ENCODE results near the gene OLIG1.
A peak's percentile ranks its signal among the peaks of the same experiment; 100 is the strongest.

Gene OLIG1

GRCh38 chr21:33080776-33081175 lies 10.8 kb downstream of the OLIG1 start:
- no peaks in the 10 kb centered on the region for H3K9me3 ChIP-seq (ENCODE audit: low read depth, low read length)
- TF ChIP-seq EZH2 (IDR thresholded peaks at IDR 0.05) (no peak), POLR2AphosphoS5 (IDR thresholded peaks at IDR 0.05; ENCODE audit: borderline replicate concordance, low read depth, low read length) (no peak), FOXP2 (optimal IDR thresholded peaks at IDR 0.05; ENCODE audit: control extremely low read depth, extremely low read length, insufficient read depth) (no peak)
- H3K4me3 ChIP-seq, result no peak overlapping the region
- no peak overlapping the region for H3K27ac ChIP-seq
- no peak overlapping the region for H3K9ac ChIP-seq (ENCODE audit: insufficient read length)
- no peak for DNase-seq (ENCODE audit: low read depth, low spot score)
- H3K36me3 ChIP-seq (ENCODE audit: insufficient read depth, low read length), result no peaks in the 10 kb centered on the region

- no peak overlapping the region for H3K4me3 ChIP-seq
- no peaks in the 10 kb centered on the region for H3K36me3 ChIP-seq (ENCODE audit: insufficient read depth, low read length)
- TF ChIP-seq EZH2 (IDR thresholded peaks at IDR 0.05) (peak; percentile 36), FOXP2 (optimal IDR thresholded peaks at IDR 0.05; ENCODE audit: control extremely low read depth, extremely low read length, insufficient read depth) (no peak)
Observed at GRCh38 chr21:33088384-33088783, 18.4 kb downstream of the OLIG1 start.

GRCh38 chr21:33089395-33090119 lies 19.6 kb downstream of the OLIG1 start:
- Histone ChIP-seq H3K4me3 (no peak overlapping the region), H3K9ac (ENCODE audit: insufficient read length) (no peak overlapping the region), H3K9me3 (ENCODE audit: low read depth, low read length) (no peaks in the 10 kb centered on the region), H3K27ac (no peak overlapping the region), H3K36me3 (ENCODE audit: insufficient read depth, low read length) (no peaks in the 10 kb centered on the region)
- TF ChIP-seq FOXP2 (optimal IDR thresholded peaks at IDR 0.05; ENCODE audit: control extremely low read depth, extremely low read length, insufficient read depth) (no peak), POLR2AphosphoS5 (IDR thresholded peaks at IDR 0.05; ENCODE audit: borderline replicate concordance, low read depth, low read length) (no peak), EZH2 (IDR thresholded peaks at IDR 0.05) (no peak)
- no peak for DNase-seq (ENCODE audit: low read depth, low spot score)

More at GRCh38 chr21:33088384-33088783, 18.4 kb downstream of the OLIG1 start:
- DNase-seq (ENCODE audit: low read depth, low spot score), result no peak
- Histone ChIP-seq H3K27ac (no peak overlapping the region), H3K9ac (ENCODE audit: insufficient read length) (no peak overlapping the region), H3K9me3 (ENCODE audit: low read depth, low read length) (no peaks in the 10 kb centered on the region)

- Histone ChIP-seq H3K27ac (no peak overlapping the region), H3K9me3 (ENCODE audit: low read depth, low read length) (no peaks in the 10 kb centered on the region), H3K36me3 (ENCODE audit: insufficient read depth, low read length) (no peaks in the 10 kb centered on the region), H3K4me3 (no peak overlapping the region), H3K9ac (ENCODE audit: insufficient read length) (no peak overlapping the region)
- TF ChIP-seq EZH2 (IDR thresholded peaks at IDR 0.05) (no peak), FOXP2 (optimal IDR thresholded peaks at IDR 0.05; ENCODE audit: control extremely low read depth, extremely low read length, insufficient read depth) (no peak), POLR2AphosphoS5 (IDR thresholded peaks at IDR 0.05; ENCODE audit: borderline replicate concordance, low read depth, low read length) (no peak)
- DNase-seq (ENCODE audit: low read depth, low spot score), result no peak
Observed at GRCh38 chr21:33096426-33096825, 26.5 kb downstream of the OLIG1 start.

- Histone ChIP-seq H3K36me3 (ENCODE audit: insufficient read depth, low read length) (no peaks in the 10 kb centered on the region), H3K9me3 (ENCODE audit: low read depth, low read length) (no peaks in the 10 kb centered on the region), H3K4me3 (no peak overlapping the region), H3K27ac (no peak overlapping the region), H3K9ac (ENCODE audit: insufficient read length) (no peak overlapping the region)
- TF ChIP-seq FOXP2 (optimal IDR thresholded peaks at IDR 0.05; ENCODE audit: control extremely low read depth, extremely low read length, insufficient read depth) (no peak), EZH2 (IDR thresholded peaks at IDR 0.05) (no peak), POLR2AphosphoS5 (IDR thresholded peaks at IDR 0.05; ENCODE audit: borderline replicate concordance, low read depth, low read length) (no peak)
- DNase-seq (ENCODE audit: low read depth, low spot score), result no peak
Observed at GRCh38 chr21:33099131-33099530, 29.2 kb downstream of the OLIG1 start.

- Histone ChIP-seq H3K36me3 (ENCODE audit: insufficient read depth, low read length) (no peaks in the 10 kb centered on the region), H3K9me3 (ENCODE audit: low read depth, low read length) (no peaks in the 10 kb centered on the region), H3K27ac (no peak overlapping the region), H3K4me3 (no peak overlapping the region), H3K9ac (ENCODE audit: insufficient read length) (no peak overlapping the region)
- TF ChIP-seq EZH2 (IDR thresholded peaks at IDR 0.05), result no peak
- TF ChIP-seq FOXP2 (optimal IDR thresholded peaks at IDR 0.05; ENCODE audit: control extremely low read depth, extremely low read length, insufficient read depth), result no peak
- no peak for TF ChIP-seq POLR2AphosphoS5 (IDR thresholded peaks at IDR 0.05; ENCODE audit: borderline replicate concordance, low read depth, low read length)
- DNase-seq (ENCODE audit: low read depth, low spot score), result no peak
Observed at GRCh38 chr21:33101300-33101911, 31.5 kb downstream of the OLIG1 start.

- no peak for DNase-seq (ENCODE audit: low read depth, low spot score)
- Histone ChIP-seq H3K9me3 (ENCODE audit: low read depth, low read length) (no peaks in the 10 kb centered on the region), H3K27ac (no peak overlapping the region), H3K9ac (ENCODE audit: insufficient read length) (no peak overlapping the region), H3K4me3 (no peak overlapping the region), H3K36me3 (ENCODE audit: insufficient read depth, low read length) (no peaks in the 10 kb centered on the region)
- TF ChIP-seq POLR2AphosphoS5 (IDR thresholded peaks at IDR 0.05; ENCODE audit: borderline replicate concordance, low read depth, low read length) (no peak), FOXP2 (optimal IDR thresholded peaks at IDR 0.05; ENCODE audit: control extremely low read depth, extremely low read length, insufficient read depth) (no peak)
Observed at GRCh38 chr21:33105088-33105487, 35.1 kb downstream of the OLIG1 start.

- no peaks in the 10 kb centered on the region for H3K36me3 ChIP-seq (ENCODE audit: insufficient read depth, low read length)
- H3K9me3 ChIP-seq (ENCODE audit: low read depth, low read length), result no peaks in the 10 kb centered on the region
- H3K4me3 ChIP-seq, result no peak overlapping the region
- no peak overlapping the region for H3K9ac ChIP-seq (ENCODE audit: insufficient read length)
- TF ChIP-seq POLR2AphosphoS5 (IDR thresholded peaks at IDR 0.05; ENCODE audit: borderline replicate concordance, low read depth, low read length) (no peak), FOXP2 (optimal IDR thresholded peaks at IDR 0.05; ENCODE audit: control extremely low read depth, extremely low read length, insufficient read depth) (no peak), EZH2 (IDR thresholded peaks at IDR 0.05) (no peak)
- no peak overlapping the region for H3K27ac ChIP-seq
- DNase-seq (ENCODE audit: low read depth, low spot score), result no peak
Observed at GRCh38 chr21:33108228-33108627, 38.3 kb downstream of the OLIG1 start.
